ENCODE data around the gene MRPS5.

Gene MRPS5

GRCh38 chr2:95062242-95063085 lies 59.1 kb downstream of the MRPS5 start:
- H3K4me3 ChIP-seq (ENCODE audit: control insufficient read depth, low read depth, low read length), result no peak overlapping the region
- no peak for TF ChIP-seq CTCF (conservative IDR thresholded peaks at IDR 0.05; ENCODE audit: control insufficient read depth, insufficient read depth, low read depth, low read length)
- no peak for DNase-seq (ENCODE audit: low read depth)

GRCh38 chr2:95061601-95062183 lies 59.9 kb downstream of the MRPS5 start:
- H3K4me3 ChIP-seq (ENCODE audit: control insufficient read depth, low read depth, low read length), result no peak overlapping the region
- TF ChIP-seq CTCF (conservative IDR thresholded peaks at IDR 0.05; ENCODE audit: control insufficient read depth, insufficient read depth, low read depth, low read length), result no peak
- DNase-seq (ENCODE audit: low read depth), result no peak

- no peak for DNase-seq (ENCODE audit: low read depth)
- no peak overlapping the region for H3K4me3 ChIP-seq (ENCODE audit: control insufficient read depth, low read depth, low read length)
- no peak for TF ChIP-seq CTCF (conservative IDR thresholded peaks at IDR 0.05; ENCODE audit: control insufficient read depth, insufficient read depth, low read depth, low read length)
These were observed 60.5 kb downstream of the MRPS5 start for GRCh38 chr2:95061119-95061512.

- no peak overlapping the region for H3K4me3 ChIP-seq (ENCODE audit: control insufficient read depth, low read depth, low read length)
- no peak for DNase-seq (ENCODE audit: low read depth)
- no peak for TF ChIP-seq CTCF (conservative IDR thresholded peaks at IDR 0.05; ENCODE audit: control insufficient read depth, insufficient read depth, low read depth, low read length)
These were observed 61.0 kb downstream of the MRPS5 start for GRCh38 chr2:95060446-95061118.

GRCh38 chr2:95059656-95060370 lies 61.8 kb downstream of the MRPS5 start:
- no peak for DNase-seq (ENCODE audit: low read depth)
- no peak for TF ChIP-seq CTCF (conservative IDR thresholded peaks at IDR 0.05; ENCODE audit: control insufficient read depth, insufficient read depth, low read depth, low read length)
- H3K4me3 ChIP-seq (ENCODE audit: control insufficient read depth, low read depth, low read length), result no peak overlapping the region

- no peak for TF ChIP-seq CTCF (conservative IDR thresholded peaks at IDR 0.05; ENCODE audit: control insufficient read depth, insufficient read depth, low read depth, low read length)
- no peak overlapping the region for H3K4me3 ChIP-seq (ENCODE audit: control insufficient read depth, low read depth, low read length)
- no peak for DNase-seq (ENCODE audit: low read depth)
These were observed 62.5 kb downstream of the MRPS5 start for GRCh38 chr2:95058989-95059641.

Data from fibroblast of mammary gland (primary cell).